Mesendoderm (in vitro differentiated cells): Measurements from ENCODE around the gene LARP4B.

Source experiments
- DNase-seq: peaks from one replicate; pipeline ENCODE4 v3.0.0; 2013
- H2AK5ac ChIP-seq: 2 replicates; pipeline ENCODE4 v1.6.1; 2013; ENCODE audit warnings: low read length, inconsistent platforms
- H2BK120ac ChIP-seq: 2 replicates; pipeline ENCODE4 v1.6.1; 2013; ENCODE audit warnings: low read depth, mild to moderate bottlenecking, low read length, moderate library complexity, mixed read lengths
- H2BK15ac ChIP-seq: replicated peaks from 2 replicates; pipeline ENCODE4 v1.6.1; 2013; ENCODE audit warnings: low read depth, mild to moderate bottlenecking, moderate library complexity
- H2BK5ac ChIP-seq: 2 replicates; pipeline ENCODE4 v1.6.1; 2013; ENCODE audit warnings: low read length, inconsistent platforms
- H3K18ac ChIP-seq: 2 replicates; pipeline ENCODE4 v1.6.1; 2013; ENCODE audit warnings: mild to moderate bottlenecking, low read length, mixed read lengths
- H3K23ac ChIP-seq: one replicate; pipeline ENCODE4 v1.6.1; 2013; ENCODE audit warnings: low read length
- H3K27ac ChIP-seq: 2 replicates; pipeline ENCODE4 v1.5.1; 2013; ENCODE audit warnings: low read depth, mild to moderate bottlenecking, inconsistent platforms, low read length, moderate library complexity
- H3K27me3 ChIP-seq: 2 replicates; pipeline ENCODE4 v1.6.1; 2013; ENCODE audit warnings: low read length, control low read depth, mild to moderate bottlenecking, inconsistent platforms; ENCODE audit not compliant: insufficient read depth, poor library complexity
- H3K36me3 ChIP-seq: 2 replicates; pipeline ENCODE4 v1.6.1; 2013; ENCODE audit warnings: low read length, inconsistent platforms; ENCODE audit not compliant: control insufficient read depth, insufficient read depth
- H3K4ac ChIP-seq: one replicate; pipeline ENCODE4 v1.6.1; 2013; ENCODE audit warnings: low read depth, mild to moderate bottlenecking, low read length, moderate library complexity
- H3K4me1 ChIP-seq: 2 replicates; pipeline ENCODE4 v1.6.1; 2013; ENCODE audit warnings: low read depth, low read length, inconsistent platforms; ENCODE audit not compliant: control insufficient read depth
- H3K4me2 ChIP-seq: 2 replicates; pipeline ENCODE4 v1.6.1; 2013; ENCODE audit warnings: low read length
- H3K4me3 ChIP-seq: 2 replicates; pipeline ENCODE4 v1.5.1; 2013; ENCODE audit warnings: mild to moderate bottlenecking, low read length
- H3K56ac ChIP-seq: one replicate; pipeline ENCODE4 v1.6.1; 2013; ENCODE audit warnings: low read length
- H3K79me1 ChIP-seq: 2 replicates; pipeline ENCODE4 v1.6.1; 2013; ENCODE audit warnings: low read length, inconsistent platforms
- H3K79me2 ChIP-seq: 2 replicates; pipeline ENCODE4 v1.6.1; 2013; ENCODE audit warnings: mild to moderate bottlenecking, low read length; ENCODE audit not compliant: control insufficient read depth, insufficient read depth
- H3K9ac ChIP-seq: 2 replicates; pipeline ENCODE4 v1.6.1; 2013; ENCODE audit warnings: low read length, inconsistent platforms
- H4K5ac ChIP-seq: one replicate; pipeline ENCODE4 v1.6.1; 2013; ENCODE audit warnings: low read length
- H4K8ac ChIP-seq: one replicate; pipeline ENCODE4 v1.6.1; 2013; ENCODE audit warnings: low read depth, mild to moderate bottlenecking, control low read depth, low read length, moderate library complexity
- WGBS: extraction: QIAGEN DNeasy Blood & Tissue Kit; methylation state at CpG from one replicate; pipeline ENCODE4 v1.1.7; 2013; ENCODE audit warnings: low lambda C conversion rate, missing lambda C conversion rate; ENCODE audit not compliant: insufficient coverage; ENCODE audit errors: extremely low coverage; 5-methylcytosine and 5-hydroxymethylcytosine counted together

The LARP4B gene

GRCh38 chr10:811379-812175 is 119.9 kb downstream of the LARP4B start:
- Histone ChIP-seq H3K23ac (no peak overlapping the region), H3K27me3 (no peaks in the 10 kb centered on the region), H3K4me1 (no peaks in the 10 kb centered on the region), H3K9ac (no peak overlapping the region), H3K4me3 (no peak overlapping the region), H4K8ac (no peak overlapping the region), H4K5ac (no peak overlapping the region), H2BK120ac (no peak overlapping the region), H3K18ac (no peak overlapping the region), H2BK5ac (no peak overlapping the region), H3K56ac (no peak overlapping the region), H2AK5ac (no peak overlapping the region), H3K27ac (no peak overlapping the region), H3K4ac (no peak overlapping the region), H3K4me2 (no peak overlapping the region), H3K79me1 (no peaks in the 10 kb centered on the region), H3K79me2 (no peaks in the 10 kb centered on the region), H3K36me3 (peaks cover 14% of the 10 kb centered on the region), H2BK15ac (no peak overlapping the region)
- DNase-seq: no peak
- no CpG with 5 or more reads among the region's 9 CpGs for WGBS

DNA sequence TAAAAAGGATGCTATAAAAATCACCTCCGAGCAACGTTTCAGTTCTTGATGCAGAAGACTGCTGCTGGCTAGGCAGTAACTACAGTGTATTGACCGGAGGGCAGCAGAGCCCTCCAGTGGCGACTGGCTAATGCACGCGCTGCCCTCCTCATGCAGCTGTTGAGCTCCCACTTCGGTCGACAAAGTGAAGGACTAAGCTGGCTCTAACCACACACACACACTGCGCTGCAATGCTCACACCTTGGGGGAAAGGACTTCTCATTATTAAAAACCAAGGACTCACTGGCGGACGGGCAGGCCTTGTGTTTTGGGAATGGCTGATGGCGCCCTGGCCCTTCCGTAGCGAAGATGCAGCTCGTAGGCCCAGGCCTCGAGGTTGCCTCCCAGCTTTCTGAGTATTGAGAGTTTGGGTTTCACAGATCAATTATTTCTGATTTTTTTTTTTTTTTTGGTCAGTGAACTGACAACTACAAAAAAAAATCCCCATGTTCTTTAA is 121.1 kb downstream of the LARP4B start:
- Histone ChIP-seq H3K9ac (no peak overlapping the region), H3K27ac (no peak overlapping the region), H3K79me1 (no peaks in the 10 kb centered on the region), H4K5ac (no peak overlapping the region), H3K27me3 (no peaks in the 10 kb centered on the region), H3K23ac (no peak overlapping the region), H2BK5ac (no peak overlapping the region), H3K36me3 (peaks cover 14% of the 10 kb centered on the region), H3K4ac (no peak overlapping the region), H3K18ac (no peak overlapping the region), H3K4me2 (no peak overlapping the region), H3K4me1 (no peaks in the 10 kb centered on the region), H3K79me2 (no peaks in the 10 kb centered on the region), H3K4me3 (no peak overlapping the region), H4K8ac (no peak overlapping the region), H2AK5ac (no peak overlapping the region), H2BK120ac (no peak overlapping the region), H3K56ac (no peak overlapping the region), H2BK15ac (no peak overlapping the region)
- DNase-seq: peak; percentile 62
- no CpG with 5 or more reads among the region's 16 CpGs for WGBS

DNA sequence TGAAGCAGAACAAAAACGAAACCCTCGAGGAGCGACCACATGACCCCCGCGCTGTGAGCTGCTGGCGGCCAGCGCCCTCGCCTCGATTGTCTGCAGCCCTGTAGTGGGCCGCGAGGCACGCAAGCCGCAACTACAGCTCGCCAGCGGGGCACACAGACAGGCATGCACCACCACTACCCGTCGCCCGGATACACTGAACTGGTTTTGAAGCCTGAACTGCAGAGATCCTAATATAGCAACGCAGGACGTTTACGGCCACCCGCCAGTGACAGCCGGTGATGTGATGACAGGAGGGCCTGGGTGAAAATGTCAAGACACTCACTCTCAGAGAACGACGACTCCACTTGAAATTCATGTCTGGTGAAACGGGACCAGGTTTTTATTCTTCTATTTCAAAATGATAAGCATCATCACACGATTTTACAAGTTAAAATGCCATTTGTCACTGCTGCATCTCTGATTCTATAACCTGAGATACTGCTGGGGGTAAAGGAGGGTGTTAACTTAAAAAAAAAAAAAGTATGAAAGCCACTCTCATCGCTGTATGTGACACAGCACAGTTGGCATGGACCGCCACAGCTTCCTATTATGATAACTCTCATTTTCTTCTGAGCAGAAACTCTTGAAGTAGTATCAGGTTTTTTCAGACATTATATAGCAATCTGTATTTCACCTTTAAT is 121.7 kb downstream of the LARP4B start:
- Histone ChIP-seq H2BK15ac (no peak overlapping the region), H2AK5ac (no peak overlapping the region), H2BK5ac (no peak overlapping the region), H3K9ac (no peak overlapping the region), H3K36me3 (peaks cover 14% of the 10 kb centered on the region), H3K4me2 (no peak overlapping the region), H3K4me3 (no peak overlapping the region), H3K27ac (no peak overlapping the region), H4K5ac (no peak overlapping the region), H4K8ac (no peak overlapping the region), H3K79me1 (no peaks in the 10 kb centered on the region), H2BK120ac (no peak overlapping the region), H3K56ac (no peak overlapping the region), H3K18ac (no peak overlapping the region), H3K27me3 (no peaks in the 10 kb centered on the region), H3K79me2 (no peaks in the 10 kb centered on the region), H3K4ac (no peak overlapping the region), H3K4me1 (no peaks in the 10 kb centered on the region), H3K23ac (no peak overlapping the region)
- no peak for DNase-seq
- WGBS: no CpG with 5 or more reads among the region's 29 CpGs

DNA sequence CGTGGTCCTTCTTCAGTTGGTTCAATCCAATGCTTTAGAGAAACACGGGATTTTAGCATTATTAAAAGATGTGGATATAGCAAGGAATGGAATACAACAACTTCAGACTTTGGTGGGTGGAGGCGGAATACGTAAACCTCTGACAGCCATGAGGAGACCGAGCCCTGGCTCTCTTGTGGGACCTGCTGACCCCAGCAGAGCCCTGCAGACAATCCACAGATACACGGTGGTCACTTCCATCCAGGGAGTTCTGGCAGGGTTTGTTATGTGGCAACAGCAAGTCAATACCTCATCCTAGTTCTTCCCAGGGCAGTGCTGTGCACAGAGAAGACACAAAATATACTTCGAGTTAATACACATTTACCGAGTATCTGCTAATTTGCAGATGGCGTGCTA is 123.5 kb downstream of the LARP4B start:
- Histone ChIP-seq H4K5ac (no peak overlapping the region), H3K4ac (no peak overlapping the region), H4K8ac (no peak overlapping the region), H3K79me1 (no peaks in the 10 kb centered on the region), H3K9ac (no peak overlapping the region), H3K4me3 (no peak overlapping the region), H3K56ac (no peak overlapping the region), H3K79me2 (no peaks in the 10 kb centered on the region), H2AK5ac (no peak overlapping the region), H3K27me3 (no peaks in the 10 kb centered on the region), H3K36me3 (peaks cover 13% of the 10 kb centered on the region), H2BK15ac (no peak overlapping the region), H3K4me2 (no peak overlapping the region), H3K23ac (no peak overlapping the region), H2BK5ac (no peak overlapping the region), H3K18ac (no peak overlapping the region), H2BK120ac (no peak overlapping the region), H3K4me1 (no peaks in the 10 kb centered on the region), H3K27ac (no peak overlapping the region)
- DNase-seq: no peak
- WGBS: no CpG with 5 or more reads among the region's 9 CpGs

GRCh38 chr10:807163-807957 is 124.1 kb downstream of the LARP4B start:
- WGBS: no CpG with 5 or more reads among the region's 30 CpGs
- no peaks in the 10 kb centered on the region for H3K27me3 ChIP-seq
- no peak overlapping the region for H3K27ac ChIP-seq
- DNase-seq: no peak
- H3K4me2 ChIP-seq: no peak overlapping the region
- H4K8ac ChIP-seq: no peak overlapping the region
- no peak overlapping the region for H3K56ac ChIP-seq
- no peaks in the 10 kb centered on the region for H3K4me1 ChIP-seq
- no peak overlapping the region for H3K4me3 ChIP-seq
- no peak overlapping the region for H2AK5ac ChIP-seq
- H2BK5ac ChIP-seq: no peak overlapping the region
- H3K18ac ChIP-seq: no peak overlapping the region
- no peaks in the 10 kb centered on the region for H3K79me2 ChIP-seq
- H2BK120ac ChIP-seq: no peak overlapping the region
- no peaks in the 10 kb centered on the region for H3K79me1 ChIP-seq
- no peak overlapping the region for H2BK15ac ChIP-seq
- H4K5ac ChIP-seq: no peak overlapping the region
- no peak overlapping the region for H3K9ac ChIP-seq
- H3K4ac ChIP-seq: no peak overlapping the region
- peaks cover 13% of the 10 kb centered on the region for H3K36me3 ChIP-seq
- no peak overlapping the region for H3K23ac ChIP-seq
